H9 (cell line): ENCODE data around the gene EIF4E2. TPM values are rescaled to one million over a fixed set of nuclear protein-coding genes. Genes with fewer than 3 reads are reported as not detected.

Experiments used
- DNase-seq: peaks from one replicate; pipeline ENCODE4 v3.0.0-alpha.2; 2017
- H2AFZ ChIP-seq: one replicate; pipeline ENCODE4 v1.6.1; 2013; ENCODE audit warnings: mild to moderate bottlenecking, low read length, control low read depth, moderate library complexity
- H2AK5ac ChIP-seq: 2 replicates; pipeline ENCODE4 v1.6.1; 2013; ENCODE audit warnings: low read length, control low read depth, mixed read lengths; ENCODE audit not compliant: insufficient read length
- H2BK120ac ChIP-seq: one replicate; pipeline ENCODE4 v1.6.1; 2013; ENCODE audit warnings: low read depth, mild to moderate bottlenecking, low read length, control low read depth, inconsistent platforms; ENCODE audit not compliant: poor library complexity, severe bottlenecking
- H2BK12ac ChIP-seq: 2 replicates; pipeline ENCODE4 v1.6.1; 2013; ENCODE audit warnings: low read length, control low read depth, mixed read lengths, low read depth; ENCODE audit not compliant: insufficient read length
- H2BK15ac ChIP-seq: 2 replicates; pipeline ENCODE4 v1.6.1; 2013; ENCODE audit warnings: low read depth, low read length, control low read depth
- H2BK20ac ChIP-seq: one replicate; pipeline ENCODE4 v1.6.1; 2013; ENCODE audit warnings: low read depth, mild to moderate bottlenecking, low read length, control low read depth, inconsistent platforms; ENCODE audit not compliant: poor library complexity, severe bottlenecking
- H2BK5ac ChIP-seq: 2 replicates; pipeline ENCODE4 v1.6.1; 2013; ENCODE audit warnings: low read length, control low read depth, mixed read lengths; ENCODE audit not compliant: insufficient read length
- H3K14ac ChIP-seq: 2 replicates; pipeline ENCODE4 v1.6.1; 2013; ENCODE audit warnings: low read length, control low read depth; ENCODE audit not compliant: insufficient read depth
- H3K18ac ChIP-seq: 2 replicates; pipeline ENCODE4 v1.6.1; 2013; ENCODE audit warnings: low read depth, mild to moderate bottlenecking, mixed read lengths, low read length, control low read depth; ENCODE audit not compliant: insufficient read length
- H3K23ac ChIP-seq: 2 replicates; pipeline ENCODE4 v1.6.1; 2013; ENCODE audit warnings: low read length, control low read depth, mixed read lengths, low read depth; ENCODE audit not compliant: insufficient read length
- H3K23me2 ChIP-seq: 2 replicates; pipeline ENCODE4 v1.6.1; 2013; ENCODE audit warnings: low read depth, mild to moderate bottlenecking, mixed read lengths, low read length, control low read depth; ENCODE audit not compliant: insufficient read length, poor library complexity, severe bottlenecking
- H3K27ac ChIP-seq: 2 replicates; pipeline ENCODE4 v1.5.1; 2013; ENCODE audit warnings: low read length, control low read depth, mixed read lengths, low read depth; ENCODE audit not compliant: insufficient read length
- H3K27me3 ChIP-seq: 2 replicates; pipeline ENCODE4 v1.6.1; 2013; ENCODE audit warnings: low read length, control low read depth, inconsistent platforms; ENCODE audit not compliant: insufficient read depth
- H3K4ac ChIP-seq: 2 replicates; pipeline ENCODE4 v1.6.1; 2013; ENCODE audit warnings: low read depth, mild to moderate bottlenecking, control low read depth, inconsistent platforms, low read length, moderate library complexity
- H3K4me1 ChIP-seq: 2 replicates; pipeline ENCODE4 v1.6.1; 2013; ENCODE audit warnings: low read length, control low read depth, inconsistent platforms; ENCODE audit not compliant: insufficient read depth
- H3K4me2 ChIP-seq: 2 replicates; pipeline ENCODE4 v1.6.1; 2013; ENCODE audit warnings: low read length, control low read depth, mixed read lengths; ENCODE audit not compliant: insufficient read length, insufficient read depth
- H3K56ac ChIP-seq: 2 replicates; pipeline ENCODE4 v1.6.1; 2013; ENCODE audit warnings: low read depth, mild to moderate bottlenecking, mixed read lengths, low read length, control low read depth; ENCODE audit not compliant: insufficient read length
- H3K79me1 ChIP-seq: 2 replicates; pipeline ENCODE4 v1.6.1; 2013; ENCODE audit warnings: low read depth, mild to moderate bottlenecking, moderate library complexity, low read length, control low read depth, inconsistent platforms; ENCODE audit not compliant: insufficient read depth, poor library complexity, severe bottlenecking
- H3K79me2 ChIP-seq: 2 replicates; pipeline ENCODE4 v1.6.1; 2013; ENCODE audit warnings: low read length, control low read depth, inconsistent platforms; ENCODE audit not compliant: insufficient read depth
- H3K9ac ChIP-seq: 2 replicates; pipeline ENCODE4 v1.6.1; 2013; ENCODE audit warnings: low read length, control low read depth, mixed read lengths; ENCODE audit not compliant: insufficient read length; ENCODE audit errors: extremely low read depth
- H3K9me3 ChIP-seq: one replicate; pipeline ENCODE4 v1.6.1; 2013; ENCODE audit warnings: low read depth, low read length, inconsistent platforms; ENCODE audit not compliant: control insufficient read depth
- H3T11ph ChIP-seq: one replicate; pipeline ENCODE4 v1.6.1; 2013; ENCODE audit warnings: mild to moderate bottlenecking, low read length, control low read depth, inconsistent platforms
- H4K20me1 ChIP-seq: one replicate; pipeline ENCODE4 v1.6.1; 2013; ENCODE audit not compliant: control insufficient read depth, insufficient read length, insufficient read depth
- H4K5ac ChIP-seq: 2 replicates; pipeline ENCODE4 v1.6.1; 2013; ENCODE audit warnings: low read depth, mild to moderate bottlenecking, mixed read lengths, low read length, control low read depth; ENCODE audit not compliant: insufficient read length
- H4K8ac ChIP-seq: replicated peaks from 2 replicates; pipeline ENCODE4 v1.6.1; 2013; ENCODE audit warnings: low read length, control low read depth, mixed read lengths, low read depth; ENCODE audit not compliant: insufficient read length
- H4K91ac ChIP-seq: 2 replicates; pipeline ENCODE4 v1.6.1; 2013; ENCODE audit warnings: low read depth, mild to moderate bottlenecking, moderate library complexity, mixed read lengths, low read length, control low read depth; ENCODE audit not compliant: insufficient read length
- H3K27ac Mint-ChIP-seq, 3 experiments: 2 replicates in 2 of 3; 3 replicates in 1 of 3; pipeline ENCODE4 v1.8.0; 2020 to 2021; ENCODE audit warnings: mixed read lengths in 3 of 3, mild to moderate bottlenecking in 1 of 3, moderate library complexity in 1 of 3
- H3K27me3 Mint-ChIP-seq: 2 replicates; pipeline ENCODE4 v1.8.0; 2021; ENCODE audit warnings: low read depth, mild to moderate bottlenecking, moderate library complexity, mixed read lengths
- H3K36me3 Mint-ChIP-seq, 3 experiments: 2 replicates in 2 of 3; 3 replicates in 1 of 3; pipeline ENCODE4 v1.8.0; 2020 to 2021; ENCODE audit warnings: low read depth in 3 of 3, mixed read lengths in 3 of 3; ENCODE audit not compliant: insufficient read depth in 1 of 3
- H3K4me1 Mint-ChIP-seq, 2 experiments: 2 replicates each; pipeline ENCODE4 v1.8.0; 2020; ENCODE audit warnings: mixed read lengths in 2 of 2
- H3K4me3 Mint-ChIP-seq, 2 experiments: 2 replicates in 1 of 2; 3 replicates in 1 of 2; pipeline ENCODE4 v1.8.0; 2020 to 2021; ENCODE audit warnings: mild to moderate bottlenecking in 2 of 2, mixed read lengths in 2 of 2, moderate library complexity in 1 of 2
- H3K9me3 Mint-ChIP-seq, 2 experiments: 2 replicates in 1 of 2; 3 replicates in 1 of 2; pipeline ENCODE4 v1.8.0; 2020; ENCODE audit warnings: mild to moderate bottlenecking in 2 of 2, mixed read lengths in 2 of 2, moderate library complexity in 1 of 2
- CTCF ChIP-seq: fragments of 200-600 bp; sonication (generic); conservative IDR thresholded peaks from 3 replicates; pipeline ENCODE4 v1.8.0; 2021; ENCODE audit warnings: antibody characterized with exemption, mild to moderate bottlenecking
- WGBS: extraction: QIAGEN DNeasy Blood & Tissue Kit; methylation state at CpG from one replicate; pipeline ENCODE4 v1.1.7; 2013; ENCODE audit warnings: missing lambda C conversion rate, low lambda C conversion rate, mixed read lengths; ENCODE audit not compliant: insufficient read length; ENCODE audit errors: extremely low coverage; 5-methylcytosine and 5-hydroxymethylcytosine counted together
- total RNA-seq: library from RNA; stranded (reverse); gene quantifications from 2 replicates; pipeline ENCODE4 v1.2.1, GENCODE V29; 2021

The EIF4E2 gene
- total RNA-seq, 1 experiment from 2014 or later = 109 TPM

- Histone ChIP-seq H3K4me2 (no peak overlapping the region), H4K5ac (no peak overlapping the region), H3K23me2 (no peaks in the 10 kb centered on the region), H3K9me3 (no peaks in the 10 kb centered on the region), H3K18ac (no peak overlapping the region), H3K79me2 (no peaks in the 10 kb centered on the region), H2AK5ac (no peak overlapping the region), H3K23ac (no peak overlapping the region), H3K9ac (no peak overlapping the region), H3K4ac (no peak overlapping the region), H3K14ac (no peak overlapping the region), H3K4me1 (no peaks in the 10 kb centered on the region), H2BK120ac (no peak overlapping the region), H2AFZ (no peak overlapping the region), H2BK12ac (no peak overlapping the region), H3K56ac (no peak overlapping the region), H4K20me1 (peaks cover 3% of the 10 kb centered on the region), H2BK15ac (no peak overlapping the region), H4K8ac (no peak overlapping the region), H3K27ac (no peak overlapping the region), H4K91ac (no peak overlapping the region), H3K27me3 (no peaks in the 10 kb centered on the region), H3K79me1 (no peaks in the 10 kb centered on the region), H2BK20ac (no peak overlapping the region), H2BK5ac (no peak overlapping the region), H3T11ph (no peak overlapping the region)
- Mint-ChIP-seq H3K27me3 (no peaks in the 10 kb centered on the region), H3K9me3 (no peaks in the 10 kb centered on the region), H3K4me3 (no peak overlapping the region), H3K4me1 (peaks cover 0 to 8% of the 10 kb centered on the region in 2 experiments; a peak in 2 of 4 replicates), H3K36me3 (no peaks in the 10 kb centered on the region), H3K27ac (no peak overlapping the region)
- no peak for DNase-seq
- no CpG with 5 or more reads among the region's 7 CpGs for WGBS
- no peak for TF ChIP-seq CTCF
Observed at GRCh38 chr2:232597362-232598079, 47.0 kb downstream of the EIF4E2 start.
